Nephron (organoid): ENCODE measurements around the gene KCND1.

Experiments
- H3K27ac Mint-ChIP-seq, 3 experiments: 2 replicates each; pipeline ENCODE4 v1.8.0; 2020; ENCODE audit warnings: mixed read lengths in 3 of 3, mild to moderate bottlenecking in 2 of 3, moderate library complexity in 1 of 3
- H3K27me3 Mint-ChIP-seq: 2 replicates; pipeline ENCODE4 v1.8.0; 2021; ENCODE audit warnings: low read depth, mild to moderate bottlenecking, moderate library complexity, mixed read lengths
- H3K36me3 Mint-ChIP-seq: 2 replicates; pipeline ENCODE4 v1.8.0; 2020; ENCODE audit warnings: low read depth, mixed read lengths
- H3K4me1 Mint-ChIP-seq: 2 replicates; pipeline ENCODE4 v1.8.0; 2020; ENCODE audit warnings: mixed read lengths
- H3K4me3 Mint-ChIP-seq, 3 experiments: 2 replicates each; pipeline ENCODE4 v1.8.0; 2020; ENCODE audit warnings: mild to moderate bottlenecking in 3 of 3, mixed read lengths in 3 of 3, moderate library complexity in 2 of 3
- H3K9me3 Mint-ChIP-seq: 2 replicates; pipeline ENCODE4 v1.8.0; 2020; ENCODE audit warnings: mixed read lengths
- CTCF ChIP-seq, 3 experiments: fragments of 200-600 bp; sonication (generic); IDR thresholded peaks; one replicate each; pipeline ENCODE4 v1.5.0; 2021; ENCODE audit warnings: antibody characterized with exemption in 3 of 3; ENCODE audit not compliant: unreplicated experiment in 3 of 3

Gene KCND1

GRCh38 chrX:48923771-48924170, 47.9 kb downstream of the KCND1 start:
- Mint-ChIP-seq H3K4me1 (peaks cover 11% of the 10 kb centered on the region), H3K9me3 (peaks cover 22% of the 10 kb centered on the region), H3K4me3 (no peak overlapping the region), H3K27me3 (no peaks in the 10 kb centered on the region), H3K36me3 (peaks cover 36% of the 10 kb centered on the region), H3K27ac (no peak overlapping the region)
- TF ChIP-seq CTCF (IDR thresholded peaks at IDR 0.05; ENCODE audit: unreplicated experiment in 3 of 3) = no peak

GRCh38 chrX:48920718-48921104, 50.9 kb downstream of the KCND1 start:
- Mint-ChIP-seq H3K27me3 (peaks cover 3% of the 10 kb centered on the region), H3K27ac (no peak overlapping the region), H3K9me3 (peaks cover 23% of the 10 kb centered on the region), H3K4me1 (peaks cover 17% of the 10 kb centered on the region), H3K36me3 (peaks cover 20% of the 10 kb centered on the region), H3K4me3 (no peak overlapping the region)
- TF ChIP-seq CTCF (IDR thresholded peaks at IDR 0.05; ENCODE audit: unreplicated experiment in 3 of 3) = no peak

GRCh38 chrX:48919947-48920717, 51.5 kb downstream of the KCND1 start:
- Mint-ChIP-seq H3K9me3 (peaks cover 19% of the 10 kb centered on the region), H3K27me3 (peaks cover 3% of the 10 kb centered on the region), H3K4me3 (peak overlapping the region; percentile 81 to 86 (median 81)), H3K36me3 (peaks cover 14% of the 10 kb centered on the region), H3K4me1 (peaks cover 17% of the 10 kb centered on the region), H3K27ac (no peak overlapping the region)
- no peak for TF ChIP-seq CTCF (IDR thresholded peaks at IDR 0.05; ENCODE audit: unreplicated experiment in 3 of 3)

GRCh38 chrX:48919360-48919841, 52.2 kb downstream of the KCND1 start:
- H3K4me1 Mint-ChIP-seq = peaks cover 17% of the 10 kb centered on the region
- H3K27ac Mint-ChIP-seq = peak overlapping the region; percentile 47 to 86 (median 76)
- H3K27me3 Mint-ChIP-seq = peaks cover 3% of the 10 kb centered on the region
- TF ChIP-seq CTCF (IDR thresholded peaks at IDR 0.05; ENCODE audit: unreplicated experiment in 3 of 3) = no peak
- H3K4me3 Mint-ChIP-seq = peak overlapping the region; percentile 81 to 86 (median 81)
- peaks cover 16% of the 10 kb centered on the region for H3K9me3 Mint-ChIP-seq
- peaks cover 11% of the 10 kb centered on the region for H3K36me3 Mint-ChIP-seq

GRCh38 chrX:48918643-48919340, 52.9 kb downstream of the KCND1 start, which contains the start of gene PIM2:
Gene PIM2 (minus strand): TSS chrX:48919024. CDS start chrX:48918834, 190 bp downstream.
- Mint-ChIP-seq H3K4me1 (peaks cover 17% of the 10 kb centered on the region), H3K27me3 (peaks cover 3% of the 10 kb centered on the region), H3K9me3 (peaks cover 12% of the 10 kb centered on the region), H3K4me3 (peak within 1 kb of the TSS; percentile 81 to 86 (median 81)), H3K27ac (peak within 1 kb of the TSS; percentile 47 to 86 (median 76)), H3K36me3 (peaks cover 5% of the 10 kb centered on the region)
- no peak for TF ChIP-seq CTCF (IDR thresholded peaks at IDR 0.05; ENCODE audit: unreplicated experiment in 3 of 3)
